22Rv1 (cell line): ENCODE results near the gene TAP2.
"Not testable (repeated sequence)": the region's sequence is repeated elsewhere in the genome, so short reads cannot be mapped to it uniquely, and the experiment has no call there.

Source experiments
- H3K27ac ChIP-seq: fragments of 450-650 bp; 2 replicates; pipeline ENCODE4 v1.5.1; 2017
- ZFX ChIP-seq: fragments of 450-650 bp; IDR thresholded peaks from 2 replicates; pipeline ENCODE4 v1.6.1; 2017; ENCODE audit warnings: antibody characterized with exemption, borderline replicate concordance
- TF ChIP-seq, protein P1 (sequence below): fragments of 450-650 bp; IDR thresholded peaks from 2 replicates; pipeline ENCODE4 v1.5.1; 2017; ENCODE audit warnings: mild to moderate bottlenecking

TAP2 gene

DNA sequence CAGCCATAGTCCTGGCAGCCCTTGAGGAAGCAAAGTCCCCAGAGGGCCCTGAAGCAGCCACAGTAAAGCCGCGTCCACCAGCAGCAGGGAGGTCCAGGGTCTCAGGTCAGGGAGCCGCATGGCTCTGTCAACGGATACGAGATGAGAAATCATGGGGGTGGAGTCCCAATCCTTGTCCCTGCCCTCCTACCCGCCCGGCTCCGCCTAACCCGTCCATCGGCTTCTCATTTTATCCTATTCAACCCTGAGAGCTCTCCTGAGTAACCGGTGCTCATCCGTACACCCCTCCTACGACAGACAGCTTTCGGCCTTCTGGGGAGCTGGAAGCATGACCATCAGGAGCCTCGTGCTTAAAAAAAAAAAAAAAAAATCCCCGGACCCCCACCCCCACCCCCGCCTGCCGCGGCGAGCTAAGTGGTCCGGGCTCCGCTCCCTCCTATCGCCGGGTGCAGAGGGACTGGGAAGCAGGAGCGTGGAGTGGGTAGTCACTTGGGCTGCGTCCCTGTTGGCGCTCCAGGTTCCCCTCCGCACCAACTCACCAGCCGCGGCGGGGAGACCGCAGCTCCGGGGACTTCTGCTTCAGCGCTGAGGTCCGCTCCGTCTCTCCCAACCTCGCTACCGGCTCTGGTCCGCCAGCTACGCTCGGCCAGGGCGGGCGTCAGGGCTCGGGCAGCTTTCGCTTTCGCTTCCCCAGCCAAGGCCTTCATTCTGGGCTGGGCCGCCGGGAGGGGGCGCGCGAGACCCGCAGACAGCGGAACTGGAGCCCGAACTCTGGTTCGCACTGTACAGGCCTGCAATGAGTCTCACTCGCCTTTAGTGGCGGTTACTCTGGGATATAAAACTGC is at the start of gene TAP2:
TAP2 (minus strand) TSS at position 626 of the 845 bp plus-strand sequence; CDS start at position 120, 506 bp downstream.
- H3K27ac ChIP-seq: peak within 1 kb of the TSS; percentile 79
- TF ChIP-seq, protein P1, sequence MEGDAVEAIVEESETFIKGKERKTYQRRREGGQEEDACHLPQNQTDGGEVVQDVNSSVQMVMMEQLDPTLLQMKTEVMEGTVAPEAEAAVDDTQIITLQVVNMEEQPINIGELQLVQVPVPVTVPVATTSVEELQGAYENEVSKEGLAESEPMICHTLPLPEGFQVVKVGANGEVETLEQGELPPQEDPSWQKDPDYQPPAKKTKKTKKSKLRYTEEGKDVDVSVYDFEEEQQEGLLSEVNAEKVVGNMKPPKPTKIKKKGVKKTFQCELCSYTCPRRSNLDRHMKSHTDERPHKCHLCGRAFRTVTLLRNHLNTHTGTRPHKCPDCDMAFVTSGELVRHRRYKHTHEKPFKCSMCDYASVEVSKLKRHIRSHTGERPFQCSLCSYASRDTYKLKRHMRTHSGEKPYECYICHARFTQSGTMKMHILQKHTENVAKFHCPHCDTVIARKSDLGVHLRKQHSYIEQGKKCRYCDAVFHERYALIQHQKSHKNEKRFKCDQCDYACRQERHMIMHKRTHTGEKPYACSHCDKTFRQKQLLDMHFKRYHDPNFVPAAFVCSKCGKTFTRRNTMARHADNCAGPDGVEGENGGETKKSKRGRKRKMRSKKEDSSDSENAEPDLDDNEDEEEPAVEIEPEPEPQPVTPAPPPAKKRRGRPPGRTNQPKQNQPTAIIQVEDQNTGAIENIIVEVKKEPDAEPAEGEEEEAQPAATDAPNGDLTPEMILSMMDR: peak; percentile 98
- TF ChIP-seq ZFX: no peak

DNA sequence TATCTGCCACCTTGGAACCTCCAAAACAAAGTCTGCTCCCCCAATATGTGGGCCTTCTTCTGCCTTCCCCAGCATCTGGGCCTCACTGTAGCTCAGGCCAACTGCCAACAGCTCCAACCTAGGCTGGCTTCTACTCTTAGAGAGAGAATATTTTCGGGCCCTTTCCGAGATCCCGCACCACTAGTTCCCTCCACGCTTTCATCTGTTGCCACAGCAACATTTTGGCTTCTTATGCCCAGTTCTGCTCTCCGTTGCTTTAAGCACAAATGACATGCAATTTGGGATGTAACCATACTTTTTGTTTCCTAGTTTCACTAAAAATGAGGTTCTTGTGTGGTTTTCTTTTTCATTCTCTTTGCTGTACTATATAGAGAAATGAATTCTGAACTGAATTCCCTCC is 49.1 kb upstream of the TAP2 start:
- TF ChIP-seq, protein P1: no peak
- TF ChIP-seq ZFX: no peak
- 0 out of 2 replicates have a peak overlapping the region, but pooled peaks have one; percentile 36 for H3K27ac ChIP-seq

DNA sequence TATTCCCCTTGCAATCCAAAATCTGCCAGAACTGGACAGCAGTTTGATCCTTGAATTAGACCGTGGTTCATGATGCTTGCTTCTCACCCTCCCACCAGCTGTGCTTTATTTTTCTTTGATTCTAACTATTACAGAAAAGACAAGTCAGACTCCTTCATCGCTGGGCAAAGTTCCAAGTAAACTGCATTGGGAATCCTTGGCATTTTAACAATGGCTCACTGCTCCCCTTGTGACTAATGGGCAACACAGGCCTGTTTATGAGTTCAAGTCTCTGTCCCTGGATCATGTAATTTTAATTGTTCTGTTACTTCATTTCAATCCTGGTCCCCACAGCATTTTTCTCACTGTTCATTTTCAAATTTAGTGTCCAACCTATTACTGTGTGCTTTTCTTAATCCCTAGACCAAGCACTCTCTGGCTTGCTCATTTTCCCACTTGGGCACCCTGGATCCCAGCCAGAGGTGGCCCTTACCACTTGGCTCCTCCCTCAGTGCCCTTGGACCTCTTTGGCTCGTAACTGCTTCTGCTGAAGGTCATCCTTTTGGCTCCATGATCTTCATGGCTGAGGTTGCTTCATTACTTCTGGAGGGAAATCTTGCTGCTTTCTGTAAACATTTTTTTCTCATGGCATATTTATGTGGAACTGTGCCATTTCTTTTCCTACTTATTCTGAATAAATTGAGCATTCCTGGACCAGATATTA is 48.3 kb upstream of the TAP2 start:
- peak overlapping the region; percentile 36; the same call in 1 of the 2 replicates for H3K27ac ChIP-seq
- TF ChIP-seq, protein P1: no peak
- TF ChIP-seq ZFX: no peak

DNA sequence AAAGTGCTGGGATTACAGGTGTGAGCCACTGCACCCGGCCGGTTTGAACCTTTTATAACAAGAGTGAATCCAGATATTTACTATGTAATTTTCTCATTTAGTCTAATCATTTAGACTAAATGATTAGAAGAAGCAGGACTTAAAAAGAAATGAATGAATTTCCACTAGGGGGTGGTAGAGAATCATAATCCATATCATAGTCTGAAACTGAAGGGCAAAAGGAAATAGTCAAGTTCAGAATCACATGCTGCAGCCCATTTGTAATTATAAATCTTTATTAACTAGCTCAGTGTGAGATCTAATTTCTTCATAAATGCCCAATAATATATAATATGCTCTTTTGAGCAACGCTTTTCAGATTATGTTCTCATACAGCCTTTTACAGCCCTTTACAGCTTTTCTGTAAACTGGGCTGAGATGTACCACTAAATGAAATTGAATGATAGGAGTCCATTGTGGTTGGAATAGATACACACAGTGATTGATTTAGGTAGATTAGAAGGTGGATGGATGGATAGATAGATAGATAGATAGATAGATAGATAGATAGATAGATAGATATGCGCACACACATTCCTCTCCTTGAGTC is 47.3 kb upstream of the TAP2 start:
- TF ChIP-seq, protein P1: peak; percentile 77
- TF ChIP-seq ZFX: no peak

DNA sequence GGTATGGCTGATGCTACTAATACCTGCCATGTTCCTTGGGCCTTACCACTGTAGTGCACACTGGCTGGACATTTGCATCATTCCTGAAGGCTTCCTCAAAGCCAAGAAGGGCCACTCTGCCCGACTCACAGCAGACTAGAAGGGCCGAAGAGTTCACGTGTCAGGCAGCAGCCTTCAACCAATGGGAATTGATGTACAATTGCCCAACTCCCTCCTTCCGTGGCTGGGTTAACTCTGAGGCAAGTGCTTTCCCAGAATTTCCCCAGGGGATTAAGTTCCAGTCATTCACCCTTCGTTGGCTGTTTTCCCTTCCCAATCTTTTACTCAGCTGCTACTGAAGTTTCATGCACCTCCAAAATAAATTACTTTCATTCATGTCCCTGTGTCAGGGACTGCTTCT is 45.2 kb upstream of the TAP2 start:
- TF ChIP-seq, protein P1: no peak
- TF ChIP-seq ZFX: no peak

More for the DNA sequence above, 47.3 kb upstream of the TAP2 start:
- H3K27ac ChIP-seq: 0 out of 2 replicates have a peak overlapping the region, but pooled peaks have one; percentile 36

DNA sequence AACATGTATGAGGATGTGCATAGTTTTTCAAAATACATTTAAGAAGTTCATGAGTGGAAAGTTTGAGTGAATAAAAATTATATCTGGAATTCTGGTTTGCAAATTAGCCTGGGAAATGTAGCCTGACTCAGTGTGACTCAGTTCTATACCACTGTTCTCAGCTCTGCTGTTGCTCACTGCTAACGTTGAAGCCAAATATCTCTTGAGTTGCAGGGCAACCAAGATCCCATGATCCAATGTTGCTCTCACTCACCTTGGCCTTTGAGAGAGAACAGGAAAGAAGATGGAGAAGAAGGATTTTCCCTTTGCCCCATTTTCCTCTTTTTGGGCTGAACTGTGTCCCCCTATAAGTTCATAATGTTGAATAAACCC is 44.3 kb upstream of the TAP2 start:
- TF ChIP-seq, protein P1: no peak
- no peak for TF ChIP-seq ZFX
- no peak overlapping the region for H3K27ac ChIP-seq

More for the DNA sequence above, 45.2 kb upstream of the TAP2 start:
- H3K27ac ChIP-seq: no peak overlapping the region

DNA sequence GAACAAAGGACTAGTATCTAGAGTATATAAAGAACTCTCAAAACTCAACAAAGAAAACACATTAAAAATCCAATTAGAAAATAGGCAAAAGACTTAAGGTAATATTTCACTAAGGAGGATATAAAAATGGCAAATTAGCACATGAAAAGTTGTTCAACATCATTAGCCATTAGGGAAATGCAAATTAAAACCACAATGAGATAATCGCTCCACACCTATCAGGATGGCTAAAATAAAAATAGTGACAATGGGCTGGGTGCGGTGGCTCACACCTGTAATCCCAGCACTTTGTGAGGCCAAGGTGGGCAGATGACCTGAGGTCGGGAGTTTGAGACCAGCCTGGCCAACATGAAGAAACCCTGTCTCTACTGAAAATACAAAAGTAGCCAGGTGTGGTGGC is 42.4 kb upstream of the TAP2 start:
- H3K27ac ChIP-seq: not testable (repeated sequence)
